Measurements from ENCODE around the gene TBX1.
A peak's percentile ranks its signal among the peaks of the same experiment; 100 is the strongest.
"Not testable (repeated sequence)": the region's sequence is repeated elsewhere in the genome, so short reads cannot be mapped to it uniquely, and the experiment has no call there.

The TBX1 gene

GRCh38 chr22:19765477-19766239 lies 5.1 kb downstream of the TBX1 start:
- peak; percentile 42 for DNase-seq

- DNase-seq = no peak
Observed at GRCh38 chr22:19766240-19766510, 5.6 kb downstream of the TBX1 start.

GRCh38 chr22:19766511-19767426 lies 6.2 kb downstream of the TBX1 start:
- peak; percentile 85 for DNase-seq

GRCh38 chr22:19767427-19768341 lies 7.1 kb downstream of the TBX1 start:
- DNase-seq = no peak

- DNase-seq = no peak
Observed at GRCh38 chr22:19769393-19769715, 8.8 kb downstream of the TBX1 start.

- DNase-seq = no peak
Observed at GRCh38 chr22:19770349-19771220, 10.0 kb downstream of the TBX1 start.

GRCh38 chr22:19772422-19772672 lies 11.8 kb downstream of the TBX1 start:
- DNase-seq = no peak

GRCh38 chr22:19772673-19773469 lies 12.3 kb downstream of the TBX1 start:
- peak; percentile 72 for DNase-seq

- no peak for DNase-seq
Observed at GRCh38 chr22:19773470-19774040, 13.0 kb downstream of the TBX1 start.

- DNase-seq = no peak
Observed at GRCh38 chr22:19774628-19775027, 14.1 kb downstream of the TBX1 start.

- DNase-seq = no peak
Observed at GRCh38 chr22:19775496-19776325, 15.1 kb downstream of the TBX1 start.

- peak; percentile 75 for DNase-seq
Observed at GRCh38 chr22:19776433-19777031, 16.0 kb downstream of the TBX1 start.

- DNase-seq = not testable (repeated sequence)
Observed at GRCh38 chr22:19777192-19777591, 16.6 kb downstream of the TBX1 start.

- no peak for DNase-seq
Observed at GRCh38 chr22:19779011-19779421, 18.4 kb downstream of the TBX1 start.

- no peak for DNase-seq
Observed at GRCh38 chr22:19779685-19780268, 19.2 kb downstream of the TBX1 start.

- DNase-seq = no peak
Observed at GRCh38 chr22:19782533-19782932, 22.0 kb downstream of the TBX1 start.

GRCh38 chr22:19783586-19784383 lies 23.2 kb downstream of the TBX1 start:
- no peak for DNase-seq

GRCh38 chr22:19784384-19785175 lies 24.0 kb downstream of the TBX1 start:
- no peak for DNase-seq

Data from hematopoietic multipotent progenitor cell treated with erythropoietin and hydrocortisone succinate and interleukin-3 and kit ligand, for 6 days (in vitro differentiated cells).